Inferior parietal cortex (tissue), 1 donor: ENCODE results near the gene FAM228B.
A peak's percentile ranks its signal among the peaks of the same experiment; 100 is the strongest.
"Not testable (repeated sequence)": the region's sequence is repeated elsewhere in the genome, so short reads cannot be mapped to it uniquely, and the experiment has no call there.

ENCODE experiments used
- DNase-seq: peaks from one replicate; pipeline ENCODE4 v3.0.0-alpha.2; 2016; ENCODE audit errors: extremely low spot score

Gene FAM228B

GRCh38 chr2:24123195-24123921 is at the start of gene FAM228B, which contains the start of gene PFN4:
Gene FAM228B (plus strand): TSS chr2:24123469. CDS start chr2:24124362, 893 bp downstream.
Gene PFN4 (minus strand): TSS chr2:24123334. CDS start chr2:24122535, 799 bp downstream.
- DNase-seq, result peak; percentile 79

GRCh38 chr2:24073816-24074215 is 49.5 kb upstream of the FAM228B start:
- DNase-seq, result no peak

- no peak for DNase-seq
Observed at GRCh38 chr2:24075259-24075658, 48.0 kb upstream of the FAM228B start.

GRCh38 chr2:24075915-24076848 is 47.1 kb upstream of the FAM228B start, which contains the start of gene SF3B6:
Gene SF3B6 (minus strand): TSS chr2:24076326. CDS start chr2:24076229, 97 bp downstream.
- DNase-seq, result peak; percentile 99

- peak; percentile 25 for DNase-seq
Observed at GRCh38 chr2:24076849-24077534, 46.3 kb upstream of the FAM228B start.

DNA sequence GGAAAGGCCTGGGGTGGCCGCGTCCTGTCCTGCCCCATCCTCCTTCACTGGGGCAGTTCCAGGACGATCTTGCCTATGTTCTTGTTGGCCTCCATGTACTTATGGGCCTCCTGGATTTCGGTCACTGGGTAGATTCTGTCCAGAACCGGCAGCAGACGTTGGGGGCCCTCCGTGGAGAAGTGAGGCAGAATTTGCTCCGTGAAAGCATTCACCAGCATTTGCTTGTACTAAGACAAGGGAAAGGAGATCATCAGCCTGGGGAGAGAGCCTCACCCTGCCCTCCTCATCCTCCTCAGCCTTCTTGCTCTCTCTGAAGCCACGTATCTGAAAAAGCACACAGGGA is 45.8 kb upstream of the FAM228B start:
- peak; percentile 8 for DNase-seq

GRCh38 chr2:24077879-24078278 is 45.4 kb upstream of the FAM228B start:
- no peak for DNase-seq

GRCh38 chr2:24080701-24081100 is 42.6 kb upstream of the FAM228B start:
- no peak for DNase-seq

GRCh38 chr2:24082787-24083566 is 40.3 kb upstream of the FAM228B start:
- no peak for DNase-seq

DNA sequence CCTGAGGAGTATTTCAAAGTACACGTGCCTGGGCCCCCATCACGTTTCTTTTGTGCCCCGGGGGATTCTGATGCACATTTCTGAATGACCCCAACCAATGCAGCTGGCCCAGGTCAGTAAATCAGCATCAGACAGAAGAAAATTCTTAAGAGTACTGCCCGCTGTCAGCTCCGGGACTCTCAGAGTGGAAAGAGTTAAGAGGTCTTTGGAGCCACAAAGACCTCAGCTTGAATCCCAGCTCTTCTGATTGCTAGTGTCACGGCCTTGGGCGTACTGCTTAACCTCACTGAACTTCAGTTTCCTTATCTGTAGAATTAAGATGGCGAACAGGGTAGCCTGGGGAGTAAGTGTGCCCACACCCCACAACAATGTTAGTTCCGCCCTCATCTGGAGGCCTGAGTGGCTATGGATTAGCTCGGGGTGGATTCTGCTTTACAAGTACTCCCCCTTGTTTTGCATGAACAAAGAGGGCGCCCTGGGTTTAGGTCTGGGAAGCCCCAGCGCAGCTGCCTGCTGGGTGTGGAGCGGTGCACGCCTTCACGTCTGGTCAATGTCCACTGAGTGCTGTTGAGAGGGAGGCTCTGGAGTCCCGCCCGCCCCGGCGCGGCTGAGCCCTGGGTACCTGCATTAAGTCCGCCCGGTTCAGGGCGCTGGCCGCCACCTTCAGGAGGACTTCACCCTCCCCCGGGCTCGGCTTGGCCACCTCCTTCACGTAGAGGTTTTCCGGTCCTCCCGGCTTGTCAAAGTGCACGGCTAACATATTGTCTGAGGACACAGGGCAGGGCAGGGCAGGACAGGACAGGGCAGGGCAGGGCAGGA is 39.5 kb upstream of the FAM228B start:
- peak; percentile 50 for DNase-seq

DNA sequence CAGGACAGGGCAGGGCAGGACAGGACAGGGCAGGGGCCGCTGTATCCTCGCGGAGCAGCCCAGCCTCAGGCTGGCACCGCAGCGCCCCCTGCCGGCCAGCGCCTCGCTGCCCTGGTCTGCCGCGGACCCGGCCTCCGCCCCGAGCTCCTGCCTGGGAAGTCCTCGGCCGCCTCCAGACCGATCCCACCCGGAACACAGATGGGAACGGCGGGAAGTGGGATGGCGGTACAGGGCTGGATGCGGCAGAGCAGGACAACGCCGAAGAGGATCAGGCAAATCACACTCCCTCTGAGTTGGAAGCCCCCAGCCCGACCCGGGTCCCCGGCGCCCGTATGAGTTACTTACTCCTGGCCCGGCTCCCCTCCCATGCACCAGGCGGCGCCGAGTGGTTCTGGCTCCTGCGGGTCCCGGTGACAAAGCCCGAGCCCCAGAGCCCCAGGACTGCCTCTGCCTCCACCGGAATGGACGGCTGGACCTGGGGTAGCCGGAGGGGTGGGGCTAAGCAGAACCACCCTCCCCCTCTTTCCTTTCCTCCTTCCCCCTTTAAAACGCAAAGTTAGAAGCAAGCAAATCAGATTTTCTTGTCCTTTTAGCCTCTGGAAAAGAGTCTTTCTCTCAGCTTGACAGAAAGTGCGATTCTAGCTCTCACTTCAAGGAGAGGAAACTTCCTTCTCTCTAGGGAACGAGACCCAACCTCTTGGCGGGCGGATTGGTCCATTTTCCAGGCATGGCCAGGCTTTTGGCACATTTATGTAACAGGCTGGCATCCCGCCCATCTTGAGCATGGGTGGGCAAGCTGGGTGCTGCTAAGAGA is 38.7 kb upstream of the FAM228B start, which contains the start of gene TP53I3:
TP53I3 (minus strand) TSS at position 449 of the 814 bp plus-strand sequence. CDS start 508 bp downstream, outside the sequence.
- DNase-seq, result peak; percentile 72

GRCh38 chr2:24085200-24085489 is 38.1 kb upstream of the FAM228B start:
- DNase-seq, result no peak

- DNase-seq, result no peak
Observed at GRCh38 chr2:24086241-24086640, 37.0 kb upstream of the FAM228B start.

DNA sequence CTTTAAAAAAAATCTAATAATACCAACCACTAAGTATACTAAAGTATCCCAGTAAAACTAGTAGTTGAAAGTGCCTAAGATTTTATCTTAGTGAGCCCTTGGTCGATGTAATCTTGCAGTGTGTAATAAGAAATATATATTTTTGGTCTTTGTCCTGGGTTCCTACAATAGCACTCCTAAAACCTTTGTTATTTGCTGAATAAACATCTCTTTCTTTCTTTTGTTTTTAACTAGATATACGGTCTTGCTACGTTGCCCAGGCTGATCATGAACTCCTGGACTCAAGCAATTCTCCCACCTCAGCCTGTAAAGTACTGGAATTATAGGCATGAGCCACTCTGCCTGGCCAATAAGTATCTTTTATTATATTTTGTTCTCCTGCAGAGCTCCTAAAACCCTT is 36.2 kb upstream of the FAM228B start:
- DNase-seq, result no peak

DNA sequence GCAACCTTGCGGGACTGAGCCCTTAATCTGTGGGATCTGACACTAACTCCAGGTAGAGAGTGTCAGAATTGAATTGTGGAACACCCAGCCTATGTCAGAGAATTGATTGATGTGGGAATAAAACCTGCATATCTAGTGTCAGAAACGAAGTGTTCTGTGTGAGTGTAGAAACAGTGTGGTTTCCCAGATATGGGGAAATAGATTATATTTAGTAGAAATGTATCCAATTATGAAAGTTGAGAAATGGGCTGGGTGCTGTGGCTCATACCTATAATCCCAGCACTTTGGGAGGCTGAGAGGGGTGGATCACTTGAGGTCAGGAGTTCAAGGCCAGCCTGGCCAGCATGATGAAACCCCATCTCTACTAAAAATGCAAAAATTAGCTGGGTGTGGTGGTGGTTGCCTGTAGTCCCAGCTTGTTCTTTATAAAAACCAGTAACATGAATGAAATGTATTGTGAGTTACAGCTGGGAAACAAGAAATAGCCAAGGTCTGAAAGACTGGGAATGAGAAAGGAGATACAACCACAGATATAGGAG is 34.4 kb upstream of the FAM228B start:
- no peak for DNase-seq

GRCh38 chr2:24093270-24093669 is 30.0 kb upstream of the FAM228B start:
- not testable (repeated sequence) for DNase-seq

DNA sequence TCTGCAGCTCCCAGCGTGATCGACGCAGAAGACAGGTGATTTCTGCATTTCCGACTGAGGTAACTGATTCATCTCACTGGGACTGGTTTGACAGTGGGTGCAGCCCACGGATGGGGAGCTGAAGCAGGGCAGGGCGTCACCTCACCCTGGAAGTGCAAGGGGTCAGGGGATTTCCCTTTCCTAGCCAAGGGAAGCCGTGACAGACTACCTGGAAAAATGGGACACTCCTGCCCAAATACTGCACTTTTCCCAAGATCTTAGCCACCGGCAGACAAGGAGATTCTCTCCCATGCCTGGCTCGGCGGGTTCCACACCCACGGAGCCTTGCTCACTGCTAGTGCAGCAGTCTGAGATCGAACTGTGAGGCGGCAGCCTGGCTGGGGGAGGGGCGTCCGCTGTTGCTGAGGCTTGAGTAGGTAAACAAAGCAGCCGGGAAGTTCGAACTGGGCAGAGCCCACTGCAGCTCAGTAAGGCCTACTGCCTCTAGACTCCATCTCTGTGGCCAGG is 28.0 kb upstream of the FAM228B start:
- not testable (repeated sequence) for DNase-seq

DNA sequence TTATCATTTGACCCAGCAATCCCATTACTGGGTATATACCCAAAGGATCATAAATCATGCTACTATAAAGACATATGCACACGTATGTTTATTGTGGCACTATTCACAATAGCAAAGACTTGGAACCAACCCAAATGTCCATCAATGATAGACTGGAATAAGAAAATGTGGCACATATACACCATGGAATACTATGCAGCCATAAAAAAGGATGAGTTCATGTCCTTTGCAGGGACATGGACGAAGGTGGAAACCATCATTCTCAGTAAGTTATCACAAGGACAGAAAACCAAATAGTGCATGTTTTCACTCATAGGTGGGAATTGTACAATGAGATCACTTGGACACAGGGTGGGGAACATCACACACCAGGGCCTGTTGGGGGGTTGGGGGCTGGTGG is 22.5 kb upstream of the FAM228B start:
- not testable (repeated sequence) for DNase-seq

GRCh38 chr2:24101992-24102391 is 21.3 kb upstream of the FAM228B start:
- no peak for DNase-seq
